D721Med (cell line): ENCODE results near the gene SLC36A2.

ENCODE experiments used
- DNase-seq: peaks from one replicate; pipeline ENCODE4 v3.0.0; 2011; ENCODE audit warnings: low spot score; ENCODE audit not compliant: insufficient read length
- FAIRE-seq: peaks from 2 replicates; lab custom pipeline; 2011; peaks lifted over from hg19 to GRCh38; lab: Jason Lieb, UNC
- TF ChIP-seq, protein P1 (sequence below): IDR thresholded peaks from 2 replicates; pipeline ENCODE4 v1.5.1; 2012; ENCODE audit warnings: mild to moderate bottlenecking, control low read depth; ENCODE audit not compliant: insufficient read depth; ENCODE audit errors: missing control alignments

Gene SLC36A2

DNA sequence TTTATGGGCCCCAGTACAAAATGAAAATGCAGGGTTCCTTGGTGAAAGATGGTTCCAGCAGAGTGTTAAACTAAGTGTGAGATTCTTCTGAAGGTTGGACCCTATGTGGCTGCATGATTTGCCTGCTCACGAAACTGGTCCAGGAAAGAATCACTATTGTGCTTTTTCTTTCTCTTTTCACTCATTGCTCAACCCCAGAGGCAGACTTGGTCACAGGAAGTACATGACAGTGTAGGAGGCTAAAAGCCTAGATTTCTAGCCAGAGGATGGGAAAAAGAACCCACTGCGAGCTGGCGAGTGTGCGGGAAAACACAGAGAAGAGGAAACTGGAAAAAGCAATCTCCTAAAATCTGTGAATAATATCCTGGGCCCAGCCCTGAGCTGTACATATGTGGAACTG, 18.6 kb downstream of the SLC36A2 start:
- TF ChIP-seq, protein P1, sequence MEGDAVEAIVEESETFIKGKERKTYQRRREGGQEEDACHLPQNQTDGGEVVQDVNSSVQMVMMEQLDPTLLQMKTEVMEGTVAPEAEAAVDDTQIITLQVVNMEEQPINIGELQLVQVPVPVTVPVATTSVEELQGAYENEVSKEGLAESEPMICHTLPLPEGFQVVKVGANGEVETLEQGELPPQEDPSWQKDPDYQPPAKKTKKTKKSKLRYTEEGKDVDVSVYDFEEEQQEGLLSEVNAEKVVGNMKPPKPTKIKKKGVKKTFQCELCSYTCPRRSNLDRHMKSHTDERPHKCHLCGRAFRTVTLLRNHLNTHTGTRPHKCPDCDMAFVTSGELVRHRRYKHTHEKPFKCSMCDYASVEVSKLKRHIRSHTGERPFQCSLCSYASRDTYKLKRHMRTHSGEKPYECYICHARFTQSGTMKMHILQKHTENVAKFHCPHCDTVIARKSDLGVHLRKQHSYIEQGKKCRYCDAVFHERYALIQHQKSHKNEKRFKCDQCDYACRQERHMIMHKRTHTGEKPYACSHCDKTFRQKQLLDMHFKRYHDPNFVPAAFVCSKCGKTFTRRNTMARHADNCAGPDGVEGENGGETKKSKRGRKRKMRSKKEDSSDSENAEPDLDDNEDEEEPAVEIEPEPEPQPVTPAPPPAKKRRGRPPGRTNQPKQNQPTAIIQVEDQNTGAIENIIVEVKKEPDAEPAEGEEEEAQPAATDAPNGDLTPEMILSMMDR = no peak
- no peak for DNase-seq
- no peak for FAIRE-seq

DNA sequence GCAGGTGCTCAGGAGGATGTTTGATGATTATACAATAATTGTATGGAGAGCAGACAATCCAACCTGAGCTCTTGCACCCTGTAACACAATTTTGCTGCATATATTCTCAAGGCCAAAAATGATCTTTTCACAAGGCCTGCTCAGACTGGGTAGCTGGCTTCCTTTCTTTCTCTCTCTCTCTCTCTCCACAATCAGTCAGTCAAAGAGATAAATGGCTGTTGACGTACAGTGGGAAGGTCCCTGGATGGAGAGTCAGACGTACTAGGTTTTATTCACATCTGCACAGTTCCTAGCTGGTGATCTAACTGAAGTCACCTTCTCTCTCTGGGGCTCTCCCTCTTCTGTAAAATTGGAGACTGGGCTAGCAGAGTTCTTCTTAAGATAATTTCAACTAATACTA, 19.8 kb downstream of the SLC36A2 start:
- no peak for FAIRE-seq

DNA sequence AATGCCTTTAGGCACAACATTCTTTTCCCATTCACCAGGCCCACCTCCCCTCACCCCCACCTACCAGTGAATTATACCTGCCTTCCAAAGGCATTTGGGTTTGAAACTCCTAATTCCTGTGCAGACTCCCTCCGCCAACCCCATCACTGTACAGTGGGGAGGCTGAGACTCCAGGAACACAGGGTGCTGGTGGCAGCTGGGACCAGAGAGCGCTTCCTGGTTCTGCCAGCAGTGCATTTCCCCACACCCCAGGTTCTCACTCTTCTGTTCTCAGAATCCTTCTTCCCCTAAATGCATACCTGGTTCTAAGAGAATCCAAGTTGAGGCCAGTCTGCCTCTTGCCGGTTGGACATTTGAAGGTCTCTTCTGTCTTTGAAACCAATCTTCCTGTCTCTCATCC, 21.1 kb downstream of the SLC36A2 start:
- no peak for DNase-seq
- TF ChIP-seq, protein P1 = no peak
- no peak for FAIRE-seq

More for the DNA sequence above, 19.8 kb downstream of the SLC36A2 start:
- no peak for DNase-seq
- TF ChIP-seq, protein P1 = no peak

DNA sequence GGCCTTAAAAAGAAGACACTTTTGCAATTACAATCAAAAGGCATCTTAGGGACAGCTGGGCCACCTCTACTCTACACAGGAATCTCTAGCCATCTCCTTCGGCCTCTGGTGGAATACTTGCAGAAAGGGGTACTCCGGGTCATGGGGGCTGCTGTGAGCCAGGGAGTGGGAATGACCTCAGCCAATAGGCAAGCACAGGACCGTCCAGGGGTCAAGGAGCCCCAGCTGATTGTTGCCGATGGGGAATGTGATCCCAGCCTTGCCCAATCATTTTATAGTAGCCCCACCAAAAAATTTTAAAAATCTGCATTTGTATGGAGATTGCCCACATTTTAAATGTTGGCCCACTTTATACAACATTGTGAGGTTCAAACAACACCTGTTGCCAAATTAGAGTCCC, 26.9 kb downstream of the SLC36A2 start:
- no peak for DNase-seq
- TF ChIP-seq, protein P1 = no peak
- no peak for FAIRE-seq

DNA sequence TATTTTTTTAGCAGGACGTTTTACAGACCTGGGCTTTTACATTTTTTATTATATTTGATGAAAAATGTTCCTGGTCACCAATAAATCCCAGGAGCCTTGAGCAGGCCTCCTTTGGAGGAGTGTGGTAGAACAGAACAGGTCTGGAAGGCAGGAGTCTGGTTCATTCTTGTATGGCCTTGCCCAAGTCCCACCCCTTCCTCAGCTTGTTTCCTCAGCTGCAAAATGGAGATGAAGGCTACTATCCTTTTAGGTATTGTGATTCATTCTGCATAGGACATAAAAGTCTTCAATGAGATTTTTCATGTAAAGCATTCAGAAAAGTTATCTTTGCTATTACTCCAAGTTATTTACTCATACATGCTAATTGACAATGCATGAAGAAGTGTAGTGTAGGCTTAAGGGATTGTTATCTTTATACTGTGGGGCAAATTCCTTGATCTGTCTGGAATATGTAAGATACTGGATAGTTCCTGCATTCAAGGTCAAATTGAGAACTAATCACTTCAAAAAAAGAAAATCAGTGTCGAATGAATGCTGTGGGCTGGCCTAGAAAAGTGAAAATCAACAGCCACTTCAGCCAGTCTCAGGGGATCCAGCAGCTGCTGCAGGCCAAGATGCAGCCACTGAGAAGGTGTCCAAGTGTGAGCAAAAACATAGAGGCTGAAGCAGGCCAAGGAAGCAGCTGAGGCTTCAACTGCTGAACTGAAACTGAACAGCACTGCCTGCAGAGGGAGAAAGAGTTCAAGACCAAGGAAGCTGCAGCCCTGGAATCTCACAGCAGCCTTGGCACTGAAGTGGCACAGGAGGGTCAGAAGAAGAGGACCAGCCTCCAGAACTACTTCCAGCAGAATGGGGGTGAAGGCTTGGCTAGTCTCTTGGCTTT, 28.3 kb downstream of the SLC36A2 start:
- TF ChIP-seq, protein P1 = peak; percentile 11
- DNase-seq (no peak), FAIRE-seq (no peak)

DNA sequence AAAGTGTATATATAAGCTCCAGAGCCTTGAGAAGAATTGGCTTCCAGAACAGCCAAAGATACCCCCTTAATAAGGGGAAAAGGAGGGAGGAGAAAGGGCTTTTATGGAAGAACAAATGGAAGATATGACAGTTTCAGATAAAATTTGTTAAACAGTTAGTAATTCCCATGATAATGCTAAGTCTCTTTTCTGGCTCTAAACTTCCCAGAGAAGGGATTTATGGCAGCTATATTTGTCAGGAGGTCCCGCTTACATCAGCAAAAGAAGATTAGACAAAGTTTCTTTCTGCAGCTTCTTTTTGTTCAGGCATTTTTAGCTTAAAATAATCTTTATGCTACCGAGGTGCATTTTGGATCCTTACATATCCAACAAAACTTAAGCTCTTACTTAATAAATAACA, 29.5 kb downstream of the SLC36A2 start:
- TF ChIP-seq, protein P1 = no peak
- FAIRE-seq (no peak), DNase-seq (no peak)

DNA sequence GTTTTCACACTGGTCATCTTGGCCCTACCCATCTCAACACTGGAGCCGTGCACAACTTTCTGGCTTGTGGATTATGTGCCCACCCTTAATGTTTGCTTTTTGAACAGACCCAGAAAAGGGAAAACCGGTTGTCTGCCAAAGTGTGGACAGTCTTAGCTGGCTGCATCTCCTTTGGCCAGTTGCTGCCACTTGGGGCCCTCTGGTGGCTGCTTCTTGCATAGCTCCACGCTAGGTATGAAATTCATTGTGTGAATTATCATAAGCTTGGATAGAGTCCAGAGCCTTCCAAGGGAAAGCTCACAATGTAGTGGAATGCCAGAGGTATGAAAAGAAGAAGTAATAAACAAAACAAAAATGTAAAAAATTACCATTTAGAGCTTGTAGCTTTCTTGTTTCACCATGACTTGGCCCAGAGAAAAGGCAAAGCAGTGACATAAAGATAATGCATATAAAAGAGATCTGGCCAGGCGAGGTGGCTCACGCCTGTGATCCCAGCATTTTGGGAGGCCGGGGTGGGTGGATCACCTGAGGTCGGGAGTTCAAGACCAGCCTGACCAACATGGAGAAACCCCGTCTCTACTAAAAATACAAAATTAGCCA, 31.3 kb downstream of the SLC36A2 start:
- TF ChIP-seq, protein P1 = peak; percentile 72
- no peak for FAIRE-seq
- DNase-seq = peak; percentile 38
